K562 (cell line): ENCODE data around the gene CTRL. TPM values are rescaled to one million over a fixed set of nuclear protein-coding genes. Genes with fewer than 3 reads are reported as not detected.

Experiments used
- ATAC-seq: fragments of 200-7000 bp; cut with Tn5 transposase; 3 replicates; pipeline ENCODE4 v1.9.1; 2020; ENCODE audit warnings: moderate library complexity
- BruUV-seq: library from RNA; stranded (reverse); fragments of 400-500 nt; replicated peaks from 2 replicates; lab custom pipeline; 2021; lab: Mats Ljungman, UMichigan
- CTCF ChIA-PET: fragments of 300-600 bp; formaldehyde crosslinking; extraction: SDS; loops from one replicate; lab custom pipeline; 2021; ENCODE audit warnings: low intra/inter-chr PET ratio; lab: Yijun Ruan, JAX
- POLR2A ChIA-PET: fragments of 300-600, 350-650 bp; sonication (Branson Sonifier 250); formaldehyde crosslinking; extraction: SDS; loops from one replicate; lab custom pipeline; 2021; ENCODE audit warnings: antibody characterized with exemption, inconsistent platforms; lab: Yijun Ruan, JAX
- DNase-seq, 4 experiments: peaks; one replicate each; pipeline versions ENCODE4 v3.0.0 to v3.0.0-alpha.2; 2011 to 2018; ENCODE audit warnings: low spot score in 3 of 4, mixed read lengths in 3 of 4; ENCODE audit errors: extremely low read depth in 1 of 4
- FAIRE-seq: peaks from 2 replicates; lab custom pipeline; 2011; peaks lifted over from hg19 to GRCh38; lab: Jason Lieb, UNC
- H2AFZ ChIP-seq: 2 replicates; pipeline ENCODE4 v1.6.0; 2011; ENCODE audit warnings: low read depth, low read length, control low read depth, inconsistent platforms
- H3K27ac ChIP-seq: fragments of 200-600 bp; 3 replicates; pipeline ENCODE4 v1.8.0; 2011; ENCODE audit warnings: low read depth, mild to moderate bottlenecking, control low read depth, inconsistent platforms, low read length, moderate library complexity, mixed read lengths; ENCODE audit errors: extremely low read depth
- H3K27me3 ChIP-seq, 2 experiments: fragments of 300-600 bp in 1 of 2; 2 replicates in 1 of 2; 3 replicates in 1 of 2; pipeline versions ENCODE4 v1.6.0 to v1.8.0; 2011; ENCODE audit warnings: inconsistent platforms in 2 of 2, low read length in 2 of 2, mild to moderate bottlenecking in 1 of 2, mixed read lengths in 1 of 2, moderate library complexity in 1 of 2; ENCODE audit not compliant: control insufficient read depth in 2 of 2, insufficient read depth in 2 of 2
- H3K36me3 ChIP-seq: fragments of 300-600 bp; 3 replicates; pipeline ENCODE4 v1.8.0; 2011; ENCODE audit warnings: mild to moderate bottlenecking, low read length, inconsistent platforms; ENCODE audit not compliant: control insufficient read depth, insufficient read depth
- H3K4me1 ChIP-seq, 2 experiments: fragments of 200-600 bp in 1 of 2; replicated peaks in 1 of 2; 2 replicates in 1 of 2; 3 replicates in 1 of 2; pipeline versions ENCODE4 v1.5.1 to v1.8.0; 2011; ENCODE audit warnings: inconsistent platforms in 2 of 2, low read length in 2 of 2, mild to moderate bottlenecking in 1 of 2, mixed read lengths in 1 of 2, moderate library complexity in 1 of 2; ENCODE audit not compliant: control insufficient read depth in 2 of 2, insufficient read depth in 2 of 2
- H3K4me2 ChIP-seq: 2 replicates; pipeline ENCODE4 v1.6.1; 2011; ENCODE audit warnings: low read length, control low read depth, inconsistent platforms, mixed read lengths; ENCODE audit not compliant: insufficient read depth
- H3K4me3 ChIP-seq: fragments of 200-600 bp; sonication (generic), shearing (Covaris generic); 2 replicates; pipeline ENCODE4 v1.5.1; 2016; ENCODE audit warnings: control low read depth, inconsistent platforms
- H3K79me2 ChIP-seq: fragments of 200-600 bp; 3 replicates; pipeline ENCODE4 v1.8.0; 2011; ENCODE audit warnings: low read length, inconsistent platforms; ENCODE audit not compliant: control insufficient read depth, insufficient read depth
- H3K9ac ChIP-seq, 2 experiments: 2 replicates each; pipeline versions ENCODE4 v1.6.0 to v1.6.1; 2011; ENCODE audit warnings: low read depth in 2 of 2, low read length in 2 of 2, control low read depth in 1 of 2, inconsistent platforms in 1 of 2, mild to moderate bottlenecking in 1 of 2, mixed read lengths in 1 of 2; ENCODE audit not compliant: insufficient read depth in 1 of 2
- H3K9me1 ChIP-seq: one replicate; pipeline ENCODE4 v1.6.0; 2011; ENCODE audit warnings: inconsistent platforms, mild to moderate bottlenecking, low read length, moderate library complexity; ENCODE audit not compliant: control insufficient read depth, insufficient read depth
- H3K9me3 ChIP-seq: replicated peaks from 2 replicates; pipeline ENCODE4 v1.5.1; 2011; ENCODE audit warnings: low read depth, low read length, inconsistent platforms; ENCODE audit not compliant: control insufficient read depth, insufficient read depth
- H4K20me1 ChIP-seq: replicated peaks from 2 replicates; pipeline ENCODE4 v1.6.1; 2011; ENCODE audit warnings: low read length, inconsistent platforms, mixed read lengths; ENCODE audit not compliant: control insufficient read depth, insufficient read depth
- POU5F1 ChIP-seq: fragments of 150-350 bp; IDR thresholded peaks from 2 replicates; pipeline ENCODE4 v1.6.1; 2014; ENCODE audit warnings: borderline replicate concordance, low read length, low read depth, mild to moderate bottlenecking; ENCODE audit not compliant: partially characterized antibody
- PTTG1 ChIP-seq: fragments of 450-650 bp; IDR thresholded peaks from 2 replicates; pipeline ENCODE4 v1.6.1; 2016; ENCODE audit warnings: low read depth, mild to moderate bottlenecking, missing genetic modification characterization, missing compliant biosample characterization
- RB1 ChIP-seq: fragments of 450-650 bp; IDR thresholded peaks from 2 replicates; pipeline ENCODE4 v1.6.1; 2017; ENCODE audit warnings: low read depth, mild to moderate bottlenecking
- ZBTB1 ChIP-seq: sonication (generic); formaldehyde crosslinking; IDR thresholded peaks from 2 replicates; pipeline ENCODE4 v1.8.1; 2023; ENCODE audit warnings: missing genetic modification reagents, low read depth, mild to moderate bottlenecking, borderline replicate concordance
- ZNF551 ChIP-seq: fragments of 250-450 bp; sonication (Bioruptor Pico); IDR thresholded peaks from 2 replicates; pipeline ENCODE4 v1.5.0; 2021; ENCODE audit warnings: mild to moderate bottlenecking, moderate library complexity
- WGBS: fragments of 100-300 bp; shearing (Covaris generic); methylation state at CpG from one replicate; pipeline ENCODE4 v1.1.6; 2016; ENCODE audit warnings: low coverage, mixed read lengths; ENCODE audit not compliant: insufficient coverage; ENCODE audit errors: missing lambda C conversion rate; 5-methylcytosine and 5-hydroxymethylcytosine counted together
- in situ Hi-C: fragments of 300-500 bp; cut with MboI; formaldehyde crosslinking; loops from 4 replicates; pipeline ENCODE4 v1.15.0; 2018; ENCODE audit warnings: inconsistent platforms, mixed read lengths
- intact Hi-C: fragments of 100-400 bp; cut with micrococcal nuclease; formaldehyde crosslinking; loops from 2 replicates; pipeline ENCODE4 v1.14.2; 2022
- polyA plus RNA-seq, 8 experiments: library from polyadenylated mRNA; depleted of rRNA in 4 of 8; stranded (reverse) in 5 of 8; unstranded in 3 of 8; fragments of >200 nt; fragmentation: Nextera tagmentation in 2 of 8; fragmentation: Illumina TruSeq in 1 of 8; extraction: Ambion mirVana in 2 of 8; extraction: Trizol in 1 of 8; gene quantifications; 2 replicates each; pipeline versions ENCODE4 v1.2.1 to v1.2.3, GENCODE V29; 2011 to 2014; ENCODE audit warnings: inconsistent platforms in 1 of 8, missing spikeins in 1 of 8
- total RNA-seq, 7 experiments: library from RNA; depleted of rRNA in 6 of 7; stranded (reverse); fragments of >200 nt in 6 of 7; fragmentation: Illumina TruSeq in 2 of 7; extraction: Trizol in 2 of 7; gene quantifications; 2 replicates each; pipeline versions ENCODE4 v1.2.1 to v1.2.3, GENCODE V29; 2011 to 2021; ENCODE audit warnings: low replicate concordance in 1 of 7

CTRL gene
- total and polyA plus RNA-seq, 9 of the 15 experiments (the other 6 are each of a cell fraction or from before 2014, with no cell fraction given) = 1.4 to 5.6 (median 2.5) TPM

- TF ChIP-seq RB1 (no peak), ZNF551 (CRISPR knock-in tag) (no peak), POU5F1 (no peak)
- no peaks in the 10 kb centered on the region for H3K4me1 ChIP-seq
- FAIRE-seq (no peak), DNase-seq (no peak), ATAC-seq (no peak)
- intact Hi-C loops = no loop called here
- in situ Hi-C loops = no loop called here
- H3K4me3 ChIP-seq = no peak overlapping the region
- H3K4me2 ChIP-seq = no peak overlapping the region
- no peak overlapping the region for H3K27ac ChIP-seq
- no peaks in the 10 kb centered on the region for H3K27me3 ChIP-seq
- no peak overlapping the region for H3K9ac ChIP-seq
- no peaks in the 10 kb centered on the region for H3K9me3 ChIP-seq
- H3K9me1 ChIP-seq = no peaks in the 10 kb centered on the region
- peaks cover 8% of the 10 kb centered on the region; the same call in 2 of the 3 replicates for H3K36me3 ChIP-seq
- 95% methylated on average over 4 of the region's 4 CpGs for WGBS
- H3K79me2 ChIP-seq = peaks cover 17% of the 10 kb centered on the region
- H4K20me1 ChIP-seq = peaks cover 2% of the 10 kb centered on the region; the same call in 1 of the 2 replicates
- BruUV-seq = no TSS peak
- POLR2A ChIA-PET = interaction anchor here (1.6 to 2.1 kb wide), 2 partner anchors 12 to 15 kb away, joined by 6 to 8 read pairs; no protein-coding TSS in a partner anchor
- H2AFZ ChIP-seq = no peak overlapping the region
- CTCF ChIA-PET = no interaction called here
Measured at GRCh38 chr16:67902831-67903230, 28.8 kb downstream of the CTRL start.

GRCh38 chr16:67901734-67902133 lies 29.9 kb downstream of the CTRL start:
- no TSS peak for BruUV-seq
- Histone ChIP-seq H3K4me1 (no peaks in the 10 kb centered on the region; a peak in 1 of 5 replicates), H3K27ac (no peak overlapping the region), H3K9ac (no peak overlapping the region), H3K4me3 (no peak overlapping the region), H3K9me3 (no peaks in the 10 kb centered on the region), H3K36me3 (peaks cover 10% of the 10 kb centered on the region; the same call in 2 of the 3 replicates), H4K20me1 (peaks cover 9% of the 10 kb centered on the region; the same call in 1 of the 2 replicates), H2AFZ (no peak overlapping the region), H3K4me2 (no peak overlapping the region), H3K79me2 (peaks cover 27% of the 10 kb centered on the region), H3K27me3 (no peaks in the 10 kb centered on the region), H3K9me1 (no peaks in the 10 kb centered on the region)
- CTCF ChIA-PET = no interaction called here
- DNase-seq (no peak), FAIRE-seq (no peak), ATAC-seq (no peak)
- POLR2A ChIA-PET = interaction anchor here (0.7 to 0.8 kb wide), 3 partner anchors 13 to 30 kb away, joined by 3 to 4 read pairs (median 3); no protein-coding TSS in a partner anchor
- in situ Hi-C loops = no loop called here
- TF ChIP-seq PTTG1 (tag) = no peak
- TF ChIP-seq ZBTB1 (CRISPR knock-in tag) = no peak
- WGBS = 88% methylated on average over 5 of the region's 5 CpGs
- intact Hi-C loops = no loop called here
